ENCODE measurements around the gene HSPB8.
"Not testable (repeated sequence)": the region's sequence is repeated elsewhere in the genome, so short reads cannot be mapped to it uniquely, and the experiment has no call there.

The HSPB8 gene

GRCh38 chr12:119208626-119209061, 29.9 kb downstream of the HSPB8 start:
- Histone ChIP-seq H3K27me3 (replicated peaks; ENCODE audit: control insufficient read depth, insufficient read depth, low read length) (no peaks in the 10 kb centered on the region), H3K4me3 (replicated peaks; ENCODE audit: low read depth, low read length) (no peak overlapping the region), H3K36me3 (ENCODE audit: control insufficient read depth, insufficient read depth, low read length) (no peaks in the 10 kb centered on the region)
- DNase-seq (ENCODE audit: extremely low read depth, insufficient read length), result no peak
- no peak for TF ChIP-seq CTCF (IDR thresholded peaks at IDR 0.05; ENCODE audit: insufficient read depth, low read length, poor library complexity, severe bottlenecking)

- no peak for TF ChIP-seq CTCF (IDR thresholded peaks at IDR 0.05; ENCODE audit: insufficient read depth, low read length, poor library complexity, severe bottlenecking)
- Histone ChIP-seq H3K36me3 (ENCODE audit: control insufficient read depth, insufficient read depth, low read length) (no peaks in the 10 kb centered on the region), H3K27me3 (replicated peaks; ENCODE audit: control insufficient read depth, insufficient read depth, low read length) (no peaks in the 10 kb centered on the region), H3K4me3 (replicated peaks; ENCODE audit: low read depth, low read length) (no peak overlapping the region)
- no peak for DNase-seq (ENCODE audit: extremely low read depth, insufficient read length)
Observed at GRCh38 chr12:119211884-119212283, 33.2 kb downstream of the HSPB8 start.

- Histone ChIP-seq H3K4me3 (replicated peaks; ENCODE audit: low read depth, low read length) (no peak overlapping the region), H3K36me3 (ENCODE audit: control insufficient read depth, insufficient read depth, low read length) (no peaks in the 10 kb centered on the region), H3K27me3 (replicated peaks; ENCODE audit: control insufficient read depth, insufficient read depth, low read length) (no peaks in the 10 kb centered on the region; the same call in 1 of the 2 replicates)
- no peak for TF ChIP-seq CTCF (IDR thresholded peaks at IDR 0.05; ENCODE audit: insufficient read depth, low read length, poor library complexity, severe bottlenecking)
- DNase-seq (ENCODE audit: extremely low read depth, insufficient read length), result no peak
Observed at GRCh38 chr12:119216084-119216483, 37.4 kb downstream of the HSPB8 start.

GRCh38 chr12:119218875-119219274, 40.1 kb downstream of the HSPB8 start:
- H3K27me3 ChIP-seq (replicated peaks; ENCODE audit: control insufficient read depth, insufficient read depth, low read length); H3K4me3 ChIP-seq (replicated peaks; ENCODE audit: low read depth, low read length); DNase-seq (ENCODE audit: extremely low read depth, insufficient read length); H3K36me3 ChIP-seq (ENCODE audit: control insufficient read depth, insufficient read depth, low read length): not testable (repeated sequence)

GRCh38 chr12:119222222-119222951, 43.7 kb downstream of the HSPB8 start:
- Histone ChIP-seq H3K4me3 (replicated peaks; ENCODE audit: low read depth, low read length) (no peak overlapping the region), H3K27me3 (replicated peaks; ENCODE audit: control insufficient read depth, insufficient read depth, low read length) (no peaks in the 10 kb centered on the region; the same call in 1 of the 2 replicates), H3K36me3 (ENCODE audit: control insufficient read depth, insufficient read depth, low read length) (no peaks in the 10 kb centered on the region)
- no peak for TF ChIP-seq CTCF (IDR thresholded peaks at IDR 0.05; ENCODE audit: insufficient read depth, low read length, poor library complexity, severe bottlenecking)
- DNase-seq (ENCODE audit: extremely low read depth, insufficient read length), result no peak

GRCh38 chr12:119225454-119225853, 46.7 kb downstream of the HSPB8 start:
- no peak for DNase-seq (ENCODE audit: extremely low read depth, insufficient read length)
- H3K4me3 ChIP-seq (replicated peaks; ENCODE audit: low read depth, low read length), result no peak overlapping the region
- no peaks in the 10 kb centered on the region for H3K36me3 ChIP-seq (ENCODE audit: control insufficient read depth, insufficient read depth, low read length)
- no peak for TF ChIP-seq CTCF (IDR thresholded peaks at IDR 0.05; ENCODE audit: insufficient read depth, low read length, poor library complexity, severe bottlenecking)
- H3K27me3 ChIP-seq (replicated peaks; ENCODE audit: control insufficient read depth, insufficient read depth, low read length), result no peaks in the 10 kb centered on the region

Measured in GM06990 (cell line).